Fibroblast of skin of right quadriceps (primary cell): ENCODE results near the gene FSD2.

Experiments used
- DNase-seq: peaks from one replicate; pipeline ENCODE4 v3.0.0-alpha.2; 2013

Gene FSD2

GRCh38 chr15:82805994-82806406, at the start of gene FSD2:
FSD2 (minus strand) TSS chr15:82806069; CDS start chr15:82787390, 18,679 bp downstream.
- DNase-seq, result no peak

- no peak for DNase-seq
These were observed 48.7 kb upstream of the FSD2 start for GRCh38 chr15:82854554-82854953.

GRCh38 chr15:82852941-82853561, 47.2 kb upstream of the FSD2 start:
- no peak for DNase-seq

GRCh38 chr15:82851981-82852511, 46.2 kb upstream of the FSD2 start:
- DNase-seq, result peak; percentile 46

GRCh38 chr15:82851306-82851850, 45.5 kb upstream of the FSD2 start:
- DNase-seq, result no peak

- DNase-seq, result no peak
These were observed 44.9 kb upstream of the FSD2 start for GRCh38 chr15:82850731-82851130.

- DNase-seq, result peak; percentile 77
These were observed 44.0 kb upstream of the FSD2 start for GRCh38 chr15:82849556-82850512.

GRCh38 chr15:82848241-82848993, 42.5 kb upstream of the FSD2 start:
- no peak for DNase-seq

- DNase-seq, result no peak
These were observed 41.8 kb upstream of the FSD2 start for GRCh38 chr15:82847703-82848102.

- DNase-seq, result no peak
These were observed 40.8 kb upstream of the FSD2 start for GRCh38 chr15:82846621-82847020.

- DNase-seq, result no peak
These were observed 39.8 kb upstream of the FSD2 start for GRCh38 chr15:82845686-82846085.

- no peak for DNase-seq
These were observed 37.7 kb upstream of the FSD2 start for GRCh38 chr15:82843566-82843965.

- DNase-seq, result no peak
These were observed 34.3 kb upstream of the FSD2 start for GRCh38 chr15:82840166-82840565.

- no peak for DNase-seq
These were observed 33.3 kb upstream of the FSD2 start for GRCh38 chr15:82839136-82839535.

- no peak for DNase-seq
These were observed 32.3 kb upstream of the FSD2 start for GRCh38 chr15:82838096-82838735.

GRCh38 chr15:82835391-82835917, 29.6 kb upstream of the FSD2 start:
- DNase-seq, result no peak

GRCh38 chr15:82833362-82833682, 27.5 kb upstream of the FSD2 start:
- DNase-seq, result no peak

- peak; percentile 92 for DNase-seq
These were observed 26.9 kb upstream of the FSD2 start for GRCh38 chr15:82832601-82833361.

GRCh38 chr15:82831894-82832600, 26.2 kb upstream of the FSD2 start:
- no peak for DNase-seq

GRCh38 chr15:82830427-82831173, 24.7 kb upstream of the FSD2 start:
- DNase-seq, result no peak
